Heart left ventricle (tissue), 13 donors: Measurements from ENCODE around the gene VIL1.

ENCODE experiments used
- CTCF ChIP-seq, 12 donors: fragments of 200-600 bp; sonication (generic) in 4 of 12; IDR thresholded peaks; one replicate each; pipeline versions ENCODE4 v1.5.0 to v1.8.0; 2018 to 2022; ENCODE audit warnings: antibody characterized with exemption in 12 of 12, mild to moderate bottlenecking in 5 of 12
- POLR2A ChIP-seq, 2 donors: fragments of 450-650 bp; IDR thresholded peaks; one replicate each; pipeline ENCODE4 v1.6.1; 2017; ENCODE audit warnings: antibody characterized with exemption in 2 of 2, mild to moderate bottlenecking in 2 of 2, moderate library complexity in 2 of 2
- donor health status: ischemic (EF 13 %, LVEDD 7.1; RV severe dilation, severe dysfunction).
- donor health status: DM: no; HTN: yes; CAD: no.
- donor health status: DM: no; HTN: no; CAD: no.
- donor health status: ischemic (EF 25% LVEDD 6.9; RV normal size, moderate dysfunction).
- donor health status: ischemic (EF 25% LVEDD 5.7; RV mildly dilated, moderate dysfunction).
- donor health status: ischemic (EF 35%, LVEDD 5.7; RV mildly dilated, moderate dysfunction).
- donor health status: nonischemic (EF 11% LVEDD 7.7; RV severe dilation, severe dysfunction).
- donor health status: DM: yes; HTN: yes; CAD: no.
- donor health status: PGD.
- donor health status: ischemic (EF 29% LVEDD 5.4; RV normal size, mild dysfunction).
- donor health status: nonischemic (EF 23%, LVEDD 6.1; RV moderate dilation, normal function).

GRCh38 chr2:218392891-218393462 is 25.9 kb upstream of the VIL1 start:
- no peak for TF ChIP-seq CTCF (IDR thresholded peaks at IDR 0.05)
- TF ChIP-seq POLR2A (IDR thresholded peaks at IDR 0.05), result no peak
